OCI-LY3 (cell line): ENCODE results near the gene TPM1.

Source experiments
- CTCF ChIP-seq: fragments of 200-600, 300-600 bp; sonication (generic); IDR thresholded peaks from 2 replicates; pipeline ENCODE4 v1.5.1; 2014; ENCODE audit warnings: antibody characterized with exemption, low read length, low read depth
- EZH2phosphoT487 ChIP-seq: fragments of 200-600 bp; shearing (Covaris generic); IDR thresholded peaks from 2 replicates; pipeline ENCODE4 v1.6.1; 2018; ENCODE audit warnings: antibody characterized with exemption, mixed run types, low read depth

DNA sequence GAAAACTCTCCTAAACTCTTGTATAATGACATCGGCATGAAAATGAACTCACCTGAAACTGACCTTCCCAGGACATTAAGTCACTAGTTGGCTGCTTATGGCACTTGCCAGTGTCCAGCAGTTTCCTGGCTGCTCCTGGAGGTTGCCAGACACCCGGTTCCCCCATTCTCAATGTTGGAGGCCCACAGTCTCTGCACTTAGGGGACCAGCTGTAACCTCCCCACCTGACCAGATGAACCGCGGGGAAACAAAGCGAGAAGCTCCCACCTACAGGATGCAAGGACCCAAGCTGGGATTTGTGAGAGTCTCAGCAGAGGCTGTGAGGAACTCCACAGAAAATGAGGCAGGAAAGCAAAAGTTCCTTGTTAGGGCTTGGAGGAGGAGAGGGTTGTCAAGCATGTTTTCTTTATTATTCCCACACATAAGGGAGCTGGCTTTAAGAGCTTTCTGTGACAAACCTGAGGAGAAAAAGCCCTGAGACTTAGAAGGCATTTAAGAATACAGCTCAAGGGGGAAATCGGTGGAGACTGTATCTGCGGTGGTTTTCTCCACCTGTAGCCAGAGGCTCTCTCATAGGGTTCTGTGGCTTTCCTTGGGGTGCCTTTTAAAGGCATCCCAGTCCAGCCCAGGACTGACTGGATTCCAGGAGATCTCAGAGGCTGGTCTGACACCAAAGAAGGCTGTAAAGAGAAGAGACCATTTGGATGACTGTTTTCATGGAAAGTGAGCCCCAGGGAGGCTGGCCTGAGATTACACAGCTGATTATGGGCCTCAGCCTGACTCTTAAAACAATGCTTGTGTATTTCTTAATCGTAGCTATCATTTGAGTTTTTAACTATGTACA, 4.6 kb downstream of the TPM1 start:
- TF ChIP-seq CTCF, result no peak
- no peak for TF ChIP-seq EZH2phosphoT487
